Neuronal stem cell (in vitro differentiated cells): ENCODE results near the gene HSPA4L.

ENCODE experiments used
- DNase-seq: peaks from one replicate; pipeline ENCODE4 v3.0.0-alpha.2; 2013; ENCODE audit warnings: low spot score
- H2AFZ ChIP-seq: one replicate; pipeline ENCODE4 v1.6.1; 2013; ENCODE audit warnings: mild to moderate bottlenecking, low read length, inconsistent platforms
- H2AK5ac ChIP-seq: 2 replicates; pipeline ENCODE4 v1.6.1; 2013; ENCODE audit warnings: low read depth, mild to moderate bottlenecking, inconsistent platforms, low read length, moderate library complexity, mixed read lengths
- H2BK120ac ChIP-seq: 2 replicates; pipeline ENCODE4 v1.6.1; 2013; ENCODE audit warnings: low read depth, mild to moderate bottlenecking, inconsistent platforms, low read length, moderate library complexity, mixed read lengths
- H2BK12ac ChIP-seq: one replicate; pipeline ENCODE4 v1.6.1; 2013; ENCODE audit warnings: low read length, inconsistent platforms
- H2BK15ac ChIP-seq: 2 replicates; pipeline ENCODE4 v1.6.1; 2013; ENCODE audit warnings: mild to moderate bottlenecking, low read length, inconsistent platforms, mixed read lengths
- H2BK5ac ChIP-seq: one replicate; pipeline ENCODE4 v1.6.1; 2013; ENCODE audit warnings: inconsistent platforms, mild to moderate bottlenecking, low read length, moderate library complexity
- H3K14ac ChIP-seq: one replicate; pipeline ENCODE4 v1.6.1; 2013; ENCODE audit warnings: low read length, inconsistent platforms
- H3K18ac ChIP-seq: 2 replicates; pipeline ENCODE4 v1.6.1; 2013; ENCODE audit warnings: low read length, inconsistent platforms
- H3K23ac ChIP-seq: 2 replicates; pipeline ENCODE4 v1.6.1; 2013; ENCODE audit warnings: low read depth, mild to moderate bottlenecking, mixed read lengths, low read length, inconsistent platforms; ENCODE audit not compliant: poor library complexity
- H3K27ac ChIP-seq: replicated peaks from 3 replicates; pipeline ENCODE4 v1.5.1; 2013; ENCODE audit warnings: low read length, inconsistent platforms
- H3K27me3 ChIP-seq, 3 experiments: 2 replicates each; pipeline ENCODE4 v1.6.1; 2013; ENCODE audit warnings: low read length in 3 of 3, mild to moderate bottlenecking in 2 of 3, inconsistent platforms in 1 of 3, low read depth in 1 of 3, mixed read lengths in 1 of 3, moderate library complexity in 1 of 3; ENCODE audit not compliant: control insufficient read depth in 3 of 3, insufficient read depth in 3 of 3
- H3K36me3 ChIP-seq, 2 donors: replicated peaks in 1 of 2; 2 replicates each; pipeline ENCODE4 v1.6.1; 2013; ENCODE audit warnings: low read length in 2 of 2; ENCODE audit not compliant: control insufficient read depth in 2 of 2, insufficient read depth in 2 of 2
- H3K4ac ChIP-seq: 2 replicates; pipeline ENCODE4 v1.6.1; 2013; ENCODE audit warnings: inconsistent platforms, mild to moderate bottlenecking, low read length, moderate library complexity
- H3K4me1 ChIP-seq, 2 donors: 1 replicate in 1 of 2; 2 replicates in 1 of 2; pipeline ENCODE4 v1.6.1; 2013; ENCODE audit warnings: low read length in 2 of 2, low read depth in 1 of 2; ENCODE audit not compliant: control insufficient read depth in 2 of 2, insufficient read depth in 1 of 2
- H3K4me2 ChIP-seq: one replicate; pipeline ENCODE4 v1.6.1; 2013; ENCODE audit warnings: mild to moderate bottlenecking, low read length, inconsistent platforms; ENCODE audit not compliant: insufficient read depth, poor library complexity, severe bottlenecking
- H3K4me3 ChIP-seq, 2 donors: 2 replicates each; pipeline ENCODE4 v1.5.1; 2013; ENCODE audit warnings: low read length in 2 of 2, mild to moderate bottlenecking in 2 of 2, inconsistent platforms in 1 of 2, moderate library complexity in 1 of 2
- H3K79me1 ChIP-seq: one replicate; pipeline ENCODE4 v1.6.1; 2013; ENCODE audit warnings: low read depth, mild to moderate bottlenecking, inconsistent platforms, low read length, moderate library complexity
- H3K9ac ChIP-seq: one replicate; pipeline ENCODE4 v1.6.1; 2013; ENCODE audit warnings: mild to moderate bottlenecking, low read depth, low read length, inconsistent platforms; ENCODE audit not compliant: poor library complexity
- H3K9me3 ChIP-seq, 2 donors: replicated peaks in 1 of 2; 2 replicates each; pipeline versions ENCODE3 to v1.6.1; 2013; ENCODE audit warnings: low read length in 2 of 2, mild to moderate bottlenecking in 2 of 2, inconsistent platforms in 1 of 2, low read depth in 1 of 2, mixed read lengths in 1 of 2, moderate library complexity in 1 of 2; ENCODE audit not compliant: control insufficient read depth in 2 of 2, insufficient read depth in 1 of 2
- H4K8ac ChIP-seq: one replicate; pipeline ENCODE4 v1.6.1; 2013; ENCODE audit warnings: low read depth, mild to moderate bottlenecking, inconsistent platforms, low read length, moderate library complexity
- H4K91ac ChIP-seq: one replicate; pipeline ENCODE4 v1.6.1; 2013; ENCODE audit warnings: low read length, low read depth, mild to moderate bottlenecking, inconsistent platforms; ENCODE audit not compliant: poor library complexity
- WGBS, 2 donors: extraction: QIAGEN DNeasy Blood & Tissue Kit; methylation state at CpG; one replicate each; pipeline ENCODE4 v1.1.7; 2013; ENCODE audit warnings: missing lambda C conversion rate in 2 of 2, mixed read lengths in 1 of 2; ENCODE audit not compliant: insufficient read length in 2 of 2, insufficient replicate concordance in 1 of 2; ENCODE audit errors: extremely low coverage in 2 of 2; 5-methylcytosine and 5-hydroxymethylcytosine counted together

HSPA4L gene

DNA sequence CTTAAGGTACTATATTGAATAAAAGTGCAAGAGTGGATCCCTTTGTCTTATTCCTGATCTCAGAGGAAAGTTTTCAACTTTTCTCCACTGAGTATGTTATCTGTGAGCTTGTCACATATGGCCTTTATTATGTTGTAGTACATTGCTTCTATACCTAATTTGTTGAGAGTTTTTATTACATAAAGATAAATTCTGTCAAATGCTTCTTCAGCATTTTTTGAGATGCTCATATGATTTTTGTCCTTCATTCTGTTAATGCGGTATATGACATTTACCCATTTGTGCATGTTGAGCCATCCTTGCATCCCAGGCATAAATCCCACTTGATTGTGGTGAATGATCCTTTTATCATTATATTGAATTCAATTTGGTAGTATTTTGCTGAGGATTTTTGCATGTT lies 40.9 kb upstream of the HSPA4L start:
- no peak overlapping the region for H3K23ac ChIP-seq

DNA sequence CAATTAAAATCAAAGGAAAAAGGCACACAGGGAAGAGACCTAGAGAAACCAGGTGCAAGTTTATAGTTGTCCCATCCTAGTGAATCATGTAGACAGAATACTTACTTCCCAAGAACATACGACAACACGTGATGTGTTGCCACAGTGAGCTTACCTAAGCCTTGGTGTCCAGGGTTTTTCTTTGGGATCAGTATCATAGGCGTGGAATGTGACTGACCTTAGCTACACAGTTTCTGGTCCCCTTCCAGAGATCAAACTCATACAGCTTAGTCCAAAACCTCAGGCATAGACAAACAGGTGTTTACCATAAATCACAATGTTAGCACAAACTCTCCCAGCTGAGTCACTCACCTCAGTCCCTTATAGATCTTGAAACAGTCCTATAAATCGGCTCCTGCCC lies 34.2 kb upstream of the HSPA4L start:
- Histone ChIP-seq H3K36me3 (no peaks in the 10 kb centered on the region), H2BK120ac (no peak overlapping the region), H3K9ac (no peak overlapping the region), H3K4me1 (no peaks in the 10 kb centered on the region), H2BK12ac (no peak overlapping the region), H2BK5ac (no peak overlapping the region), H3K79me1 (no peaks in the 10 kb centered on the region), H2AFZ (no peak overlapping the region), H3K14ac (no peak overlapping the region), H2AK5ac (no peak overlapping the region), H4K8ac (no peak overlapping the region), H3K4ac (no peak overlapping the region), H3K4me2 (no peak overlapping the region), H3K18ac (no peak overlapping the region), H3K27ac (no peak overlapping the region), H3K27me3 (no peaks in the 10 kb centered on the region), H4K91ac (no peak overlapping the region), H2BK15ac (no peak overlapping the region), H3K4me3 (no peak overlapping the region), H3K23ac (no peak overlapping the region), H3K9me3 (peaks cover 7% of the 10 kb centered on the region in 2 donors)
- WGBS, 2 donors, result no CpG with 5 or more reads among the region's 4 CpGs
- DNase-seq, result no peak

More for the DNA sequence above, 40.9 kb upstream of the HSPA4L start:
- Histone ChIP-seq H3K18ac (no peak overlapping the region), H2BK5ac (no peak overlapping the region), H3K14ac (no peak overlapping the region), H4K8ac (no peak overlapping the region), H3K27me3 (no peaks in the 10 kb centered on the region), H3K4me3 (no peak overlapping the region), H3K4ac (no peak overlapping the region), H3K4me2 (no peak overlapping the region), H3K36me3 (no peaks in the 10 kb centered on the region), H2AFZ (no peak overlapping the region), H3K27ac (no peak overlapping the region), H2BK12ac (no peak overlapping the region), H3K4me1 (no peaks in the 10 kb centered on the region), H2BK120ac (no peak overlapping the region), H3K9me3 (peaks cover 3 to 7% of the 10 kb centered on the region in 2 donors), H2BK15ac (no peak overlapping the region), H2AK5ac (no peak overlapping the region), H4K91ac (no peak overlapping the region), H3K9ac (no peak overlapping the region), H3K79me1 (no peaks in the 10 kb centered on the region)
- no peak for DNase-seq
- WGBS, 2 donors, result no CpG with 5 or more reads among the region's 1 CpG

DNA sequence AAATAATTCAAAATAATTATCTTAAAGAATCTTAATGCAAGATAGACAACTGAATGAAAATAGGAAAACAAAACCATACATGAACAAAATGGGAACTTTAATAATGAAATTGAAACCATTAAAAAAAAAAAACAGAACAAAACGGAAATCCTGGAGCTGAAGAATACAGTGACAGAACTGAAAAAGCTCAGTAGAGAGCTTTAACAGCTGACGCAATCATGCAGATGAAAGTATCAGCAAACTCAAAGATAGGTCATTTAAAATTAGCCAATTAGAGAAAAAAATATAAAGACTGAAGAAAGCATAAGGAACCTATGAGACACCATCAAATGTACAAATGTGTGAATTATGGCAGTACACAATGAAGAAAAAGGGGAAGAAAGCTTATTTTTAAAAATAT lies 33.2 kb upstream of the HSPA4L start:
- no peak for DNase-seq
- no peak overlapping the region for H3K27ac ChIP-seq
- H2AK5ac ChIP-seq, result no peak overlapping the region
- no peak overlapping the region for H3K4me2 ChIP-seq
- H3K79me1 ChIP-seq, result no peaks in the 10 kb centered on the region
- no peak overlapping the region for H3K4me3 ChIP-seq
- no peaks in the 10 kb centered on the region for H3K4me1 ChIP-seq
- no peak overlapping the region for H2BK120ac ChIP-seq
- no peaks in the 10 kb centered on the region for H3K36me3 ChIP-seq
- no peaks in the 10 kb centered on the region for H3K27me3 ChIP-seq
- H4K8ac ChIP-seq, result no peak overlapping the region
- no peak overlapping the region for H3K14ac ChIP-seq
- no peak overlapping the region for H2BK5ac ChIP-seq
- peaks cover 7% of the 10 kb centered on the region in 2 donors for H3K9me3 ChIP-seq
- H2BK15ac ChIP-seq, result no peak overlapping the region
- H3K18ac ChIP-seq, result no peak overlapping the region
- no peak overlapping the region for H4K91ac ChIP-seq
- no peak overlapping the region for H3K23ac ChIP-seq
- no peak overlapping the region for H3K9ac ChIP-seq
- H2AFZ ChIP-seq, result no peak overlapping the region
- H2BK12ac ChIP-seq, result no peak overlapping the region
- WGBS, 2 donors, result no CpG with 5 or more reads among the region's 2 CpGs
- no peak overlapping the region for H3K4ac ChIP-seq

DNA sequence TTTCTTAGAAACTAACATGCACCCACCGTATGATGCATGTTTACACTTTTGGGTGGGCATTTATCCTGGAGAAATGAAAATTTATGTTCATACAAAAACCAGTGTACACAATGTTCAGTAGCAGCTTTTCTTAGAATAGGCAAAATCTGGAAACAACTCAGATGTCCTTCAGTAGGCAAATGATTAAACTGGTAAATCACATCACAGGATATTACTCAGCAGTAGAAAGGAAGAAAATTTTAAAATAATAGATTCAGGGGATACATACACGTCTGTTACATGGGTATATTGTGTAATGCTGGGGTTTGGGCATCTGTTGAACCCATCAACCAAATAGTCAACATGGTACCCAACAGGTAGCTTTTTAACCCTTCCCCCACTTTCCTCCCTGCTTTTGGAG lies 25.2 kb upstream of the HSPA4L start:
- Histone ChIP-seq H3K27ac (no peak overlapping the region), H2BK15ac (no peak overlapping the region), H4K91ac (no peak overlapping the region), H3K9ac (no peak overlapping the region), H3K36me3 (no peaks in the 10 kb centered on the region), H2AK5ac (no peak overlapping the region), H2BK5ac (no peak overlapping the region), H2AFZ (no peak overlapping the region), H3K4me1 (no peaks in the 10 kb centered on the region), H3K4me2 (no peak overlapping the region), H2BK120ac (no peak overlapping the region), H3K14ac (no peak overlapping the region), H3K79me1 (no peaks in the 10 kb centered on the region), H4K8ac (no peak overlapping the region), H2BK12ac (no peak overlapping the region), H3K18ac (no peak overlapping the region), H3K27me3 (no peaks in the 10 kb centered on the region), H3K4ac (no peak overlapping the region), H3K9me3 (peaks cover 0 to 6% of the 10 kb centered on the region in 2 donors), H3K4me3 (no peak overlapping the region), H3K23ac (no peak overlapping the region)
- DNase-seq, result no peak
- no CpG with 5 or more reads among the region's 2 CpGs for WGBS, 2 donors
